Measurements from ENCODE around the gene RIN1.

RIN1 gene

DNA sequence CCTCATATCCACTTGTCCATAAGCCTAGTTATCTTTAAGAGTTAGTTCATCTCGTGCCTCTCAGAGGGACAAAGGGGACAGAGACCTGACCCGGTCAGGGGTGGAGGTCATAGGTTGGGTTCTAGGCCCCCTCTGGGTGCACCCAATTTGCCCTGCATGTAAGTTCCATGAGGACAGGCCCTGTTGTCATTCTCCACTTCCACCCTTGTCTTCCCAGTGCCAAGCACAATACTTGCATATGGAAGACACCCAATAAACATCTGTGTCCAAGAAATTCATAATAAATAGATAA lies 46.0 kb downstream of the RIN1 start:
- no peaks in the 10 kb centered on the region for H3K27me3 ChIP-seq
- peaks cover 5% of the 10 kb centered on the region; the same call in 1 of the 2 replicates for H3K36me3 ChIP-seq
- peaks cover 5% of the 10 kb centered on the region for H3K4me1 ChIP-seq
- DNase-seq = no peak
- H3K9me3 ChIP-seq = no peaks in the 10 kb centered on the region
- H3K4me3 ChIP-seq (ENCODE audit: low read depth, low read length) = peak overlapping the region; percentile 93
- TF ChIP-seq, protein P1, sequence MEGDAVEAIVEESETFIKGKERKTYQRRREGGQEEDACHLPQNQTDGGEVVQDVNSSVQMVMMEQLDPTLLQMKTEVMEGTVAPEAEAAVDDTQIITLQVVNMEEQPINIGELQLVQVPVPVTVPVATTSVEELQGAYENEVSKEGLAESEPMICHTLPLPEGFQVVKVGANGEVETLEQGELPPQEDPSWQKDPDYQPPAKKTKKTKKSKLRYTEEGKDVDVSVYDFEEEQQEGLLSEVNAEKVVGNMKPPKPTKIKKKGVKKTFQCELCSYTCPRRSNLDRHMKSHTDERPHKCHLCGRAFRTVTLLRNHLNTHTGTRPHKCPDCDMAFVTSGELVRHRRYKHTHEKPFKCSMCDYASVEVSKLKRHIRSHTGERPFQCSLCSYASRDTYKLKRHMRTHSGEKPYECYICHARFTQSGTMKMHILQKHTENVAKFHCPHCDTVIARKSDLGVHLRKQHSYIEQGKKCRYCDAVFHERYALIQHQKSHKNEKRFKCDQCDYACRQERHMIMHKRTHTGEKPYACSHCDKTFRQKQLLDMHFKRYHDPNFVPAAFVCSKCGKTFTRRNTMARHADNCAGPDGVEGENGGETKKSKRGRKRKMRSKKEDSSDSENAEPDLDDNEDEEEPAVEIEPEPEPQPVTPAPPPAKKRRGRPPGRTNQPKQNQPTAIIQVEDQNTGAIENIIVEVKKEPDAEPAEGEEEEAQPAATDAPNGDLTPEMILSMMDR (IDR thresholded peaks at IDR 0.05; ENCODE audit: low read depth, low read length) = no peak

- Histone ChIP-seq H3K4me1 (peaks cover 5% of the 10 kb centered on the region), H3K4me3 (ENCODE audit: low read depth, low read length) (peak overlapping the region; percentile 93), H3K27me3 (no peaks in the 10 kb centered on the region), H3K9me3 (no peaks in the 10 kb centered on the region), H3K36me3 (peaks cover 10% of the 10 kb centered on the region; the same call in 1 of the 2 replicates)
- no peak for DNase-seq
- TF ChIP-seq, protein P1 (IDR thresholded peaks at IDR 0.05; ENCODE audit: low read depth, low read length) = no peak
Observed at GRCh38 chr11:66289548-66290329, 46.5 kb downstream of the RIN1 start.

DNA sequence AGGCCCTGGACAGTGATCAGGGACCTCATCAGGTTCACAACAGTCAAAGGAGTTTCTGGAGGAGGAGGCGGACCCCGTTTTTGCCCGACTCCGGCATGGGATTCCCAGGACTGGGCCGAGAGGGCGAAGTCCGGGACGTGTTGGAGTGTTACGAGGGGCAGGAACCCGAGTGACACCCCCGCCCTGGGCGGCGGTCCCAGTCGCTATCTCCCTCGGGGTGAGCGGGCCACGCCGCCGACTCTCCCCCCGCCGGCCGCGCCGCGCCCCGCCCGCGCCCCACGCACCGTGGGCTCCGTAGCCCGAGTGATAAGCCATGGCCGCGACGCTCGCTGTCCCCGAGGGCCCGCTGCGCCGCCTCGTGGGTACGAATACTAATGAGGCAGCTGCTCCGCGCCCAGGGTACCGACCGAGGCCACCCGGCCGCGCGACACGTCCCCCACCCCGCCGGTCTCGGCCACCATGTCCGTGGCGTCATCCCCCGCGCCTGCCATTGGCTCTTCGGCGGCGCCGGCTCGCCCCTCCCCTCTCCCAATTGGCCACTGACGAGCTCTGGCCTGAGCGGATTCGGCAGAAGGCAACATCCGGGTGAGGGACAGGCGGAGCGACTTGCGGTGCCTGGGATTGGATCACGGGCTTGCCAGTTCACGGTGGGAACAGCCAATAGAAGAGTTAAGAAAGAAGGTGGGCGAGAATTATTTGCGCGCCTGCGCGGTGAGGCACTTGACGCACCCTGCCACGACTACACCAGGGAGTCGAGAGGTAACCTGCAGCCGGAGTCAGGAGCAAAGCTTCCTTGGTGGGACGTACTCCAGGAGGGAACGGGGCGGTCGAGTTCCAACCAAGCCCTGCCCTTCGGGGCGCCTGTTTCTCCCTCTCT lies 47.3 kb downstream of the RIN1 start, which contains the start of gene YIF1A:
Gene YIF1A, minus strand, starts transcription at position 473 of the 877 bp plus-strand sequence. Its CDS starts 158 bp downstream, at position 315.
- no peaks in the 10 kb centered on the region for H3K9me3 ChIP-seq
- no peaks in the 10 kb centered on the region for H3K27me3 ChIP-seq
- peaks cover 18% of the 10 kb centered on the region; the same call in 1 of the 2 replicates for H3K36me3 ChIP-seq
- H3K4me3 ChIP-seq (ENCODE audit: low read depth, low read length) = peak within 1 kb of the TSS; percentile 93
- H3K4me1 ChIP-seq = peaks cover 5% of the 10 kb centered on the region
- TF ChIP-seq, protein P1 (IDR thresholded peaks at IDR 0.05; ENCODE audit: low read depth, low read length) = no peak
- DNase-seq = peak; percentile 100

- no peak for DNase-seq
- Histone ChIP-seq H3K4me1 (peaks cover 6% of the 10 kb centered on the region), H3K9me3 (no peaks in the 10 kb centered on the region), H3K36me3 (peaks cover 22% of the 10 kb centered on the region; the same call in 1 of the 2 replicates), H3K27me3 (no peaks in the 10 kb centered on the region), H3K4me3 (ENCODE audit: low read depth, low read length) (peak overlapping the region; percentile 93)
- TF ChIP-seq, protein P1 (IDR thresholded peaks at IDR 0.05; ENCODE audit: low read depth, low read length) = no peak
Observed at GRCh38 chr11:66287889-66288670, 48.2 kb downstream of the RIN1 start.

GRCh38 chr11:66287211-66287888 lies 48.9 kb downstream of the RIN1 start:
- H3K9me3 ChIP-seq = no peaks in the 10 kb centered on the region
- peak overlapping the region; percentile 93 for H3K4me3 ChIP-seq (ENCODE audit: low read depth, low read length)
- no peaks in the 10 kb centered on the region for H3K27me3 ChIP-seq
- H3K36me3 ChIP-seq = peaks cover 26% of the 10 kb centered on the region; the same call in 1 of the 2 replicates
- DNase-seq = no peak
- TF ChIP-seq, protein P1 (IDR thresholded peaks at IDR 0.05; ENCODE audit: low read depth, low read length) = no peak
- peaks cover 12% of the 10 kb centered on the region for H3K4me1 ChIP-seq

Measured in BE2C (cell line).